Measurements from ENCODE around the gene FBXW8. TPM values are rescaled to one million over a fixed set of nuclear protein-coding genes. Genes with fewer than 3 reads are reported as not detected.

Gene FBXW8
- total and polyA plus RNA-seq, 2 donors from 2014 or later = 3.3 to 20.3 TPM

- Histone ChIP-seq H3K9ac (ENCODE audit: low read length in 3 of 3) (no peak overlapping the region), H3K36me3 (ENCODE audit: control insufficient read depth in 2 of 3, insufficient read depth in 3 of 3, low read length in 3 of 3) (no peaks in the 10 kb centered on the region), H3K9me3 (ENCODE audit: control insufficient read depth in 2 of 3, insufficient read depth in 1 of 3, low read length in 3 of 3) (no peaks in the 10 kb centered on the region), H3K4me3 (ENCODE audit: low read length in 3 of 3) (no peak overlapping the region), H3K4me1 (ENCODE audit: control insufficient read depth in 2 of 3, insufficient read depth in 2 of 3, low read depth in 1 of 3, low read length in 3 of 3) (no peaks in the 10 kb centered on the region), H3K27ac (ENCODE audit: low read depth in 2 of 2, low read length in 2 of 2) (no peak overlapping the region), H3K27me3 (ENCODE audit: control insufficient read depth, insufficient read depth, low read length) (no peaks in the 10 kb centered on the region)
- intact Hi-C loops (cut with DNase I) = no loop called here
- FAIRE-seq = no peak
- TF ChIP-seq CTCF (IDR thresholded peaks at IDR 0.05; ENCODE audit: borderline replicate concordance, extremely low read depth, insufficient read depth) = no peak
- peak in 1 of 5 donors; percentile 3 for DNase-seq
Observed at GRCh38 chr12:116867523-116867922, 43.2 kb upstream of the FBXW8 start.

- Histone ChIP-seq H3K27me3 (ENCODE audit: control insufficient read depth, insufficient read depth, low read length) (no peaks in the 10 kb centered on the region), H3K9me3 (ENCODE audit: control insufficient read depth in 2 of 3, insufficient read depth in 1 of 3, low read length in 3 of 3) (peaks cover 0 to 4% (median 0%) of the 10 kb centered on the region in 3 donors), H3K36me3 (ENCODE audit: control insufficient read depth in 2 of 3, insufficient read depth in 3 of 3, low read length in 3 of 3) (no peaks in the 10 kb centered on the region), H3K4me1 (ENCODE audit: control insufficient read depth in 2 of 3, insufficient read depth in 2 of 3, low read depth in 1 of 3, low read length in 3 of 3) (no peaks in the 10 kb centered on the region), H3K27ac (ENCODE audit: low read depth in 2 of 2, low read length in 2 of 2) (no peak overlapping the region), H3K9ac (ENCODE audit: low read length in 3 of 3) (no peak overlapping the region), H3K4me3 (ENCODE audit: low read length in 3 of 3) (no peak overlapping the region)
- no peak for FAIRE-seq
- DNase-seq = no peak
- intact Hi-C loops (cut with DNase I) = no loop called here
- TF ChIP-seq CTCF (IDR thresholded peaks at IDR 0.05; ENCODE audit: borderline replicate concordance, extremely low read depth, insufficient read depth) = no peak
Observed at GRCh38 chr12:116870306-116870705, 40.4 kb upstream of the FBXW8 start.

GRCh38 chr12:116874324-116874995 lies 36.3 kb upstream of the FBXW8 start:
- Histone ChIP-seq H3K27ac (ENCODE audit: low read depth in 2 of 2, low read length in 2 of 2) (no peak overlapping the region), H3K4me1 (ENCODE audit: control insufficient read depth in 2 of 3, insufficient read depth in 2 of 3, low read depth in 1 of 3, low read length in 3 of 3) (no peaks in the 10 kb centered on the region), H3K9me3 (ENCODE audit: control insufficient read depth in 2 of 3, insufficient read depth in 1 of 3, low read length in 3 of 3) (peaks cover 0 to 4% (median 0%) of the 10 kb centered on the region in 3 donors), H3K9ac (ENCODE audit: low read length in 3 of 3) (no peak overlapping the region), H3K36me3 (ENCODE audit: control insufficient read depth in 2 of 3, insufficient read depth in 3 of 3, low read length in 3 of 3) (no peaks in the 10 kb centered on the region), H3K4me3 (ENCODE audit: low read length in 3 of 3) (no peak overlapping the region), H3K27me3 (ENCODE audit: control insufficient read depth, insufficient read depth, low read length) (peaks cover 19% of the 10 kb centered on the region)
- DNase-seq = peak in 1 of 5 donors; percentile 9
- no peak for FAIRE-seq
- intact Hi-C loops (cut with DNase I) = no loop called here
- TF ChIP-seq CTCF (IDR thresholded peaks at IDR 0.05; ENCODE audit: borderline replicate concordance, extremely low read depth, insufficient read depth) = no peak

All from kidney (tissue), 14 donors.